ENCODE results near the gene ISCU.

Gene ISCU

DNA sequence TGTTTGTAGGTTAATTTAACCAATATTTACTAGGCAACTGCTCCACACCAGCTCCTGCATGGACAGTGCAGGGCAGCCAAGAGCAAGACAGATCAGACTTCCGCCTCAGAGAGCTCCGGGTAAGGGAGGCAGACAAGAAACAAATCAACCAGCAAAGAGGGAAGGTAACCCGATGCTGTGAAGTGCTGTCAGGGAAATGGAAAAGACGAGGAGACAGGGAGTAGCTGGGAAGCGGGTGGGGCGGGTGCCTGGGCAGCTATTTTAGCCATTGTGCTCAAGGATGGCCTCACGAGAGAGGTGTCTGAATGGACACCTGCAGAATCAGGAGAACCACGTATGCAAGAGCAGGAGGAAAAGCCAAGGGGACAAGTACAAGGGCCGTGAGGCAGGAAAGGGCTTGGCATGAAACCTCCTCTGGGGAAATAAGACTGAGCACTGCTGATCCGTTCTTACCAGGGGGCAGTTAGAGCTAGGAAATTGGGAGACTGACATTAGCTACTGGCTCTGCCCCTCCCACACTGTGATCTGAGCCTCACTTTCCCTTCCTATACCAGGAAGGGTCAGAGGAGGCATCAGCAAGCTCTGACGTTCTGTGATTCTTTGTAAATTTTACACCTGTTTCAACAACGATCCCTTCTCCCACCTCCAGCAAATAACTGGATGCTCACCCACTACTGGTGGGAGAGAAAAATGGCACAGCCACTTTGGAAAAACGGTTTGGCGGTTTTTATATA is 42.0 kb downstream of the ISCU start:
- TF ChIP-seq POLR2A (IDR thresholded peaks at IDR 0.05; ENCODE audit: low read length) (no peak), GATA1 (IDR thresholded peaks at IDR 0.05; ENCODE audit: low read depth, low read length) (no peak)
- no peak for DNase-seq

DNA sequence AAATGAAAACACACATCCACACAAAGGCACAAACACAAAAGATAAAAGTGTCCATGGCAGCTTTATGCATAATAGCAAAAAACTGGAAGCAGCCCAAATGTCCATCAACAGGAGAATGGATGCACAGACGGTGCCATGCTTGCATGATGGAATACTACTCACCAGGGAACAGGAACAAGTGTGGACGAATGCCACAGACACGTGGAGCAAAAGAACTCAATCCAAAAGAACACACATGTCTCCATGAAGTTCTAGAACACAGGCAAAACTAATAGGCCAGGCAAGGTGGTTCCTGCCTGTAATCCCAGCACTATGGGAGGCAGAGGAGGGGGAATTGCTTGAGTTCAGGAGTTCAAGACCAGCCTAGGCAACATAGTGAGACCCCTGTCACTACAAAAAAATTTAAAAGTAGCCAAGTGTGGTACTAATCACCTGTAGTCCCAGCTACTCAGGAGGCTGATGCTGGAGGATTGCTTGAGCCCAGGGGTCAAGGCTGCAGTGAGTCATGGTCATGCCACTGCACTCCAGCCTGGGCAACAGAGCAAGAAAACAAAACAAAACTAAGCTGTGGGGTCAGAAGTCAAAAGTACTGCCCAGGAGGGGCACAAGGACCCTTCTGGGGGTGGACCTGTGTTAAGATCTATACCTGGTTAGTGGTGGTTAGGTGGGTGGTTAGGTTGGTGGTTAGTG is 42.7 kb downstream of the ISCU start:
- TF ChIP-seq GATA1 (IDR thresholded peaks at IDR 0.05; ENCODE audit: low read depth, low read length): no peak
- peak in 1 of 2 experiments; percentile 37 for DNase-seq

DNA sequence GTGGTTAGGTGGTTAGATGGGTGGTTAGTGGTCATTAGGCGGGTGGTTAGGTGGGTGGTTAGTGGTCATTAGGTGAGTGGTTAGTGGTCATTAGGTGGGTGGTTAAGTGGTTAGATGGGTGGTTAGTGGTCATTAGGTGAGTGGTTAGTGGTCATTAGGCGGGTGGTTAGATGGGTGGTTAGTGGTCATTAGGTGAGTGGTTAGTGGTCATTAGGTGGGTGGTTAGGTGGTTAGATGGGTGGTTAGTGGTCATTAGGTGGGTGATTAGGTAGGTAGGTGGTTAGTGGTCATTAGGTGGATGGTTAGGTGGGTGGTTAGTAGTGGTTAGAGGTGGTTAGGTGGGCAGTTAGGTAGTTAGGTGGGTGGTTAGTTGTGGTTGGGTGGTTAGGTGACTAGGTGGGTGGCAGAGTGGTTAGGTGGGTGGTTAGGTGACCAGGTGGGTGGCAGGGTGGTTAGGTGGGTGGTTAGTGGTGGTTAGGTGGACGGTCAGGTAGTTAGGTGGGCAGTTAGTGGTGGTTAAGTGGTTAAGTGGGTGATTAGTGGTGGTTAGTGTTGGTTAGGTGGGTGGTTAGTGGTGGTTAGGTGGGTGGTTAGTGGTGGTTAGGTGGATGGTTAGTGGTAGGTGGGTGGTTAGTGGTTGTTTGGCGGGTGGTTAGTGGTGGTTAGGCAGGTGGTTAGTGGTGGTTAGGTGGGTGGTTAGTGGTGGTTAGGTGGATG is 43.5 kb downstream of the ISCU start:
- TF ChIP-seq POLR2A (IDR thresholded peaks at IDR 0.05; ENCODE audit: low read length) (no peak), GATA1 (IDR thresholded peaks at IDR 0.05; ENCODE audit: low read depth, low read length) (no peak)
- no peak for DNase-seq

DNA sequence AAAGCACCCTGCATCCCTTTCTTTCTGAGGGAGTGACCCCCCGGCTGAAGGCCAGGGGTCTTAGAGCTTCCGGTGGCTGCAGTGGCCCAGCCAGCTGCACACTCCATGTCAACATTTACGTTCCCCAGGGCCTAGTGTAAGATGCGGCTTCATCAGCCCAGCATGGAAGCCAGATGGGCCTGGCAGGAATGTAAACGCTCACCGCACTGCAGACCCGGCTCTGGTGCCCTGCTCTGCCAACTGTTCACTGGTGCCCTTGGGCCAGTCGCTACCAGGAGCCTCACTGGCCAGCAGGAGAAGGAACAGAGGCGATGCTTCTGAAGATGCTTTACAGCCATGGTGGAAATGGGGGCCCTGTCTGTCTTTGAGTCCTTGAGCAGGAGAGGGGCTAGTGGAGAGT is 44.1 kb downstream of the ISCU start:
- no peak for TF ChIP-seq POLR2A (IDR thresholded peaks at IDR 0.05; ENCODE audit: low read length)
- no peak for TF ChIP-seq GATA1 (IDR thresholded peaks at IDR 0.05; ENCODE audit: low read depth, low read length)
- DNase-seq: no peak

DNA sequence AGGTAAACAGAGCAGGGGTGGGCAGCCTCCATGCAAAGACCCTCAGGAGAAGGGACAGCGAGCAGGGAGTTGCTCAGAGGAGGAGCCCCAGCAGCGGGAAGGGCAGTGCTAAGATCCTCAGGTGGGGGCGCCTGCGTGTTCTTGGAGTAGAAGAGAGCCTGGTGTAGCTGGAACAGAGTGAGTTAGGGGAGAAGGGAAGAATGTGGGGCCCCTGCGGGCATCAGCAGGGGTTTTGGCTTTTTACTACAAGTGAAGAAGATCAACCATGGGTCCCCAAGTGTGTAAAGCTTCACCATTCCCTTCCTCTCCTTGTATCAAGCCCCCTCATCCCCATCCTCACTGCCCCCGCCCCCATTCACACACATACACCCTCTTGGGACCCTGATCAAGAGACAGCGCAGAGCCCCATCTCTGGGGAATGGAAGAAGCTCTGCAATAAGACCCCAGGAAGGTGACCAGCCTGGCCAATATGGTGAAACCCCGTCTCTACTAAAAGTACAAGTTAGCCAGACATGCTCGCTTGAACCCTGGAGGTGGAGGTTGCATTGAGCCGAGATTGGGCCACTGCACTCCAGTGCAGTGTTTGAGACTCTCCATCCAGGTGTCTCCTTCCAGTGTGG is 45.7 kb downstream of the ISCU start:
- no peak for DNase-seq
- TF ChIP-seq GATA1 (IDR thresholded peaks at IDR 0.05; ENCODE audit: low read depth, low read length): no peak
- no peak for TF ChIP-seq POLR2A (IDR thresholded peaks at IDR 0.05; ENCODE audit: low read length)

DNA sequence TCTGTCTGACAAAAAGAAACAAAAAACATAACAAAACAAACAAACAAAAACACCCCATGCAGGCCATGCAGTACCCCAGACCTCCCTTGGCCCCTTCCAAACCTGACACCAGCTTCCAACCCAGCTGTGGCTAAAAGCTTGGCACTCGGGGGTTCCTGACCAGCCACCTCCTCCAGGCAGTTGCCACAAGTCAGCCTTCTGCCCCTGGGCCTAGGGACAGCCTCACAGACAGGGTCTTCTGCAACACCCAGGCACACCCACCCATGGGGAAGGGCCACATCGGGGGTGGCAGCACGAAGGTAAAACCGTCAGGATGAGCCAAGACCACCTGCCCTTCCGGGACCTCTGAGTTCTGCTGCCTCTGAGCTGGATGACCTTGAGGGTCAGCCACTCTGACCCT is 46.2 kb downstream of the ISCU start:
- DNase-seq: no peak

DNA sequence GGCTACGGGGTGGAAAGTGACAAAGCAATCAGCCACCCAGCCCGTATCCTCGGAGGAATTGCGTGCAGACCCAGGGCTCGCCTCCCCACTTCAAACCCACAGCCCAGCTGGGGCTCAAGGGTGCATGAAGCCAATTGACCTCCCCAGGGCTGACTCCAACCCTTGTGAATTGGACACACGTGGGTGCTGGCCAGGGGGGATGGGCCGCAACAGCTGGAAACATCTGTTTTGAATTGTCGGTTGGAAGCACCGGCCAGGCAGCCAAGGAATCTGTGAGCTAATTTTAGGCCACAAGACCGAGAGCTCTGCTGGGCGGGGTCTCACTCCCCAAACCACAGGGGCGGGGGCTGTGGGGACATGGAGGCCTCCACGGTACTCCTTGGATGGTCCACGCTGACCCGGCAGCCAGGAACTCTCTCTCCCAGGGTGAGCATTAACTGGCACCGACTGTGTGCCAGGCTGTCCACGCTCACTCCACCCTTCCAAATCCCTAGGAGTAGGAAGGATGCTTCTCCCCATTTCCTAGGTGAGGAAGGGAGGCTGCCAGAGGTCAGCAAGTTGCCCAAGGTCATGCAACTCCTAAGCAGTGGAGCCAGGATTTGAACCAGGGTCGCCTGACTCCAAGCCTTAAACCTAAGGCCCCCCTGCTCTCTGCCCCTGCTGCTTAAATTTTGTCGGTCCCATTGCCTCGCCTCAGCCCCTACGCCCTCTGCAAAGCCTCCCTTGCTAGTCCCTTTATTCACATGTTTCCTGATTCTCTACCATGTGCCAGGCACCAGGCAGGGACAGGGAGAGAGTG is 47.3 kb downstream of the ISCU start:
- DNase-seq: no peak
- TF ChIP-seq POLR2A (IDR thresholded peaks at IDR 0.05; ENCODE audit: low read length) (no peak), GATA1 (IDR thresholded peaks at IDR 0.05; ENCODE audit: low read depth, low read length) (no peak)

More for the DNA sequence above, 46.2 kb downstream of the ISCU start:
- no peak for TF ChIP-seq POLR2A (IDR thresholded peaks at IDR 0.05; ENCODE audit: low read length)
- no peak for TF ChIP-seq GATA1 (IDR thresholded peaks at IDR 0.05; ENCODE audit: low read depth, low read length)

DNA sequence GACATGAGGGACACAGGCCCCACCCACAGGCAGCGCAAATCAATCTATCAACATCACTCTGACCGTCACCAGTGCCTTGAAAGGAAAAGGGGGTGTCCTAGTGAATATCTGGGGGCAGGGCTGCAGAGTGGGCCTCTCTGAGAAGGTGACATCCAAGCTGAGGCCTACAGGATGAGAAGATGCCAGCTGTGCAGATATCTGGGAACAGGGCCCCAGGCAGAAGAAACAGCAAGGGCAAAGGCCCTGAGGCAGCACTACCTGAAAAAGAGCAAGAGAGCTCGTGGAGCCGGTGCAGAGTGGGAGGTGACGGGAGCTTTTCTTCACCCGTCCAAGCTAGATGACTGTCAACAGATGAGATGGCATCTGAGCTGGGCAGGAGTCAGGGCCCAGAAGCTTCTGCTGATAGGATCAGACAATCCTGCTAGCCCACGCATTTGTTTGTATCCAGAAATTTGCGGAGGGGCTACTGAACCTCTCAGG is 48.0 kb downstream of the ISCU start:
- TF ChIP-seq GATA1 (IDR thresholded peaks at IDR 0.05; ENCODE audit: low read depth, low read length) (no peak), POLR2A (IDR thresholded peaks at IDR 0.05; ENCODE audit: low read length) (no peak)
- no peak for DNase-seq

DNA sequence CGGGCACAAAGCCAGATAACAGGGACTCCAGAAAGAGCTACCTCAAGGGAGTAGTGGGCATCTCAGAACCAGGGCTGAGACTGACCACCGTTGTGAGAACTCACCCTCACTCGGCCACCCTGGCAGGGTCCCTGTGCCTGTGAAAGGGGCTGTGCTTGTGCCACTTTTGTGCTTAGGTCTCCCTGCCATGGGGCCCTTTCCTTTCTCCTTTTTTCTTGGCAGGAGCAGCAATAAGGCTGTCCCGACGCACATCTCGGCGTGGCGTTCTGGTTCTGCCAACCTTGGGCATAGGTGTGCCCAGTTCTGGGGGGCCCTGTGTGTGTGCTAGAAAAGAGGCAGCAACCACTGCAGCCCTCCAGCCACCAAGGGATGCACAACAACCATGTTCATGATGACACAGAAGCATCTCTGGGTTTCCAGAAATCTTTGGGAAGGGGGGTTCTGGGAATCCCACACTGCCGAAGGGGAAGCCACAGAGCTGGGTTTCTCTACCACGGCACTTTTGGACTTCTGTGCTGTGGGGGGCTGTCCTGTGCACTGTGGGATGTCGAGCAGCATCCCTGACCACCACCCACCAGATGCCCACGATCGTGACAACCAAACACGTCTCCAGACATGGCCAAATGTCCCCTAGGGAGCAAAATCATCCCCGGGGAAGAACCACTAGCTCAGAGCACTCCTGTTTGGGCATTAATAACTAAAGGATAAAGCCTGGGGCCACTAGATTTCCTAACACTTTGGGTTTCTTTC is 48.6 kb downstream of the ISCU start:
- TF ChIP-seq POLR2A (IDR thresholded peaks at IDR 0.05; ENCODE audit: low read length) (no peak), GATA1 (IDR thresholded peaks at IDR 0.05; ENCODE audit: low read depth, low read length) (no peak)

DNA sequence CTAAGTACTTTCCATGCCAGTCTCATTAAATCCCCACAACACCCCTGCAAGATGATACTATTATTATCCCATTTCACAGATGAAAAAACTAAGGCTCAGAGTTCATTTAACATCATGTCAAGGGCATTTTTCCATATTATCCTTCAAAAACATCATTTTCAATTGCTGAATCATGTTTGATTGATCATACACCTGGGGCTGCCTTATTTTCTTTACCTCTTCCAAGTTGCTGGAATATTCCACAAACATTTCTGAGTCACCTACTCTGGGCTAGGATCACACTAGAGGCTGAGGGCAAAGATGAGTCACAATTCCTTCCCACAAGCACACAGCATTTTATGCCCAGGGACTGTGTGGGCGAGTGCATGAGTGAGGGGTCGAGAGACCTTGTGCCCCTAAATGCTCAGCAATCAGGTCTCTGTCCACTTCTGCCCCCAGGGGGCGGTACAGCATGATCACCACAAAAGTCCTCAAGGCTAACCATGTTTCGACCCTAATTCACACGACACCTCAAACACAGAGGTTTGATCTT is 49.6 kb downstream of the ISCU start:
- DNase-seq: peak; percentile 61 to 70
- no peak for TF ChIP-seq GATA1 (IDR thresholded peaks at IDR 0.05; ENCODE audit: low read depth, low read length)
- no peak for TF ChIP-seq POLR2A (IDR thresholded peaks at IDR 0.05; ENCODE audit: low read length)

More for the DNA sequence above, 48.6 kb downstream of the ISCU start:
- no peak for DNase-seq

DNA sequence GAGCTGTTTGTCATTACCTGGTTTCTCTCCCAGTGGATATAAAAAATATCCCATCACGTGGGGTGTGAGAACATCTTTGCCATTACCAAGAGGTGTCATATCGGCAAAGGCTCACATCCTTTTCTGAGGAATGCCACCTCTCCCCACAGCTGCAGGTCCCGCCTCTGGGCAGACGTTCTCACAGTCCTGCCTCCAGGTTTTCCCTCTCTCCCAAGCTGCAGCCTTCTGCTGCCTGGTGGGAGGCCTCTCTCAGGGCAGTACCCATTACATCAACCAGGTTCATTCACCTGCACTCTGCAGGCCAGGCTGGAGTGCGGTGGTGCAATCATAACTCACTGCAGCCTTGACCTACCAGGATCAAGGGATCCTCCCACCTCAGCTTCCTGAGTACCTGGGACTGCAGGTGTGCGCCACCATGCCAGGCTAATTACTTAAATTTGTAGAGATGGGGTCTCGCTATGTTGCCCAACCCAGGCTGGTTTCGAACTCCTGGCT is 50.4 kb downstream of the ISCU start:
- TF ChIP-seq GATA1 (IDR thresholded peaks at IDR 0.05; ENCODE audit: low read depth, low read length) (no peak), POLR2A (IDR thresholded peaks at IDR 0.05; ENCODE audit: low read length) (no peak)
- DNase-seq: no peak

DNA sequence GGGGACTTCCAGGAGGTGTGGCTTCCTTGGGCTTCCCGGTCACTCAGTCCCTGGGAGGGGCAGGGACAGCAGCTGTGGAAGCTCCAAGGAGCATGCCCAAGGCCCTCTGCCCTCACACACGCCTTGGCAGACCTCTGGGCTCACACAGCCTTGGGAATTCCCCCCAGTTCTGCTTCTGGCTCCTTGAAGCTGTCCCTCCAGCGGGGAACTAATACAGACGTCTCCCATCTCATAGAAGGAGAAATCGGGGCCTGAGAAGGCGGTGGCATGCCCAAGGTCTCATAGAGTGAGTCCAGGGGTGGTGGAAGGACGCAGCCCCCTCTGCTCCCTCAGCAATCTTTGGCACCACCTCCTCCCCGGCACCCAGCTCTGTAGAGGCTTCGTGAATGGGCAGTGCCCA is 51.2 kb downstream of the ISCU start:
- no peak for DNase-seq
- TF ChIP-seq GATA1 (IDR thresholded peaks at IDR 0.05; ENCODE audit: low read depth, low read length) (no peak), POLR2A (IDR thresholded peaks at IDR 0.05; ENCODE audit: low read length) (no peak)

All from erythroblast (primary cell).